Fibroblast of pulmonary artery (primary cell): ENCODE data around the gene CLOCK.

Experiments used
- DNase-seq: peaks from one replicate; pipeline ENCODE4 v3.0.0-alpha.2; 2010; ENCODE audit warnings: low read depth
- H3K4me3 ChIP-seq: replicated peaks from 2 replicates; pipeline ENCODE4 v1.5.1; 2011; ENCODE audit warnings: low read depth, mild to moderate bottlenecking, control low read depth, low read length, moderate library complexity
- TF ChIP-seq, protein P1 (sequence below): IDR thresholded peaks from 2 replicates; pipeline ENCODE4 v1.5.1; 2011; ENCODE audit warnings: mild to moderate bottlenecking, control low read depth, low read length, inconsistent platforms; ENCODE audit errors: missing control alignments

The CLOCK gene

DNA sequence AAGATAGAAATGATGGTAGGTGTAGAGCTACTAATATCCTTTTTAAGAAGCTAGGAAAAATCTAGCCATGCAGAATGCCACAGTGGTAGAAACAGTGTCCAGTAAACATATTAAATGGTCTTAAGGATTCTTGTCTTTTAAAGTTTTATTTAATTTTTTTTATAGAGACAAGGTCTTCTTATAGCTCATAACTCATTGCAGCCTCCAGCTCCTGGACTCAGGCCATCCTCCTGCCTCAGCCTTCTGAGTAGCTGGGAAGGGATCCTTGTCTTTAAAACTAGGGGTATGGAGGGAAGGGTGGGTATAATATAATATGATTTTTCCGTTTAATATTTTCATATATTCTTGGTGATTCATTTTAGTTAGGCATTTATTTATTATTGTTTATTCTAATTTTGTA is 147.1 kb downstream of the CLOCK start:
- H3K4me3 ChIP-seq = peak overlapping the region; percentile 78
- no peak for DNase-seq
- TF ChIP-seq, protein P1, sequence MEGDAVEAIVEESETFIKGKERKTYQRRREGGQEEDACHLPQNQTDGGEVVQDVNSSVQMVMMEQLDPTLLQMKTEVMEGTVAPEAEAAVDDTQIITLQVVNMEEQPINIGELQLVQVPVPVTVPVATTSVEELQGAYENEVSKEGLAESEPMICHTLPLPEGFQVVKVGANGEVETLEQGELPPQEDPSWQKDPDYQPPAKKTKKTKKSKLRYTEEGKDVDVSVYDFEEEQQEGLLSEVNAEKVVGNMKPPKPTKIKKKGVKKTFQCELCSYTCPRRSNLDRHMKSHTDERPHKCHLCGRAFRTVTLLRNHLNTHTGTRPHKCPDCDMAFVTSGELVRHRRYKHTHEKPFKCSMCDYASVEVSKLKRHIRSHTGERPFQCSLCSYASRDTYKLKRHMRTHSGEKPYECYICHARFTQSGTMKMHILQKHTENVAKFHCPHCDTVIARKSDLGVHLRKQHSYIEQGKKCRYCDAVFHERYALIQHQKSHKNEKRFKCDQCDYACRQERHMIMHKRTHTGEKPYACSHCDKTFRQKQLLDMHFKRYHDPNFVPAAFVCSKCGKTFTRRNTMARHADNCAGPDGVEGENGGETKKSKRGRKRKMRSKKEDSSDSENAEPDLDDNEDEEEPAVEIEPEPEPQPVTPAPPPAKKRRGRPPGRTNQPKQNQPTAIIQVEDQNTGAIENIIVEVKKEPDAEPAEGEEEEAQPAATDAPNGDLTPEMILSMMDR = no peak

DNA sequence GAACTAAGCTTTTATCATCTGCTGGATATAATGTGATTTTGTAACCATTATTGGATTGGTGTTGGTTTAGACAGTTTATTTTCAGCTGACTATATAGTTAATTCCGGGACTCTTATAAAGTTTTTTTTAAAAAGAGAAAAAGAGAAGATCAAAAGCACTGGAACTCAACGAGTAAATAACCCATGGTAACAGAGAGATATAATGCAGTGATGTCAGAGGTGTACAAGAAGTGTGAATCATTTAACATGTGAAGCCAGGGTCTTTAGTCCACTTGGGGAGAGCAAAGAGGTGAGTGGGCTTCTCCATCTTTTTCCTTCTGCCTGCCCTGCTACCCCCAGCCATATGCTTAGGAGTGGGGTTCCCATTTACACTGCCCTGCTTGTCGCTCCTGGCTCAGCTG is 147.7 kb downstream of the CLOCK start:
- H3K4me3 ChIP-seq = peak overlapping the region; percentile 78
- TF ChIP-seq, protein P1 = no peak
- peak; percentile 24 for DNase-seq

DNA sequence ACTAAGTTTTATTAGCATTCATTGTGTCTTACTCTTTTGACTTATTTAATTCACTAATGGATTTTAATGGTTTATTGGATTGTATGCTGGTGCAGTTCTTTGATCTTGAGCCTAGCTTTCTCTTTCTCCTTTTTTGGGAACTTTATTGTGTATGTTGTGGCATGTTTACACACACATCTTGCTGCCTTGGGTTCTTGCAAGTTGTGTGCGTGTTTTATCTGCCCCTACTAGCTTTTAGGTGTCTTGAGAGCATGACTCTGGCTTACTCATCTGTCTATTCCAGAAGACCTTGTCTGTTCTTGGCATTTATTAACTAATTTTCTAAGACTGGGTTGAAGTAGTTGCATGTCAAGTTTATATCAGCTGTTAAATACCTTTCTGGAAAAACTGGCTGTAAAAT is 148.2 kb downstream of the CLOCK start:
- peak overlapping the region; percentile 78 for H3K4me3 ChIP-seq
- peak; percentile 49 for DNase-seq
- TF ChIP-seq, protein P1 = no peak

DNA sequence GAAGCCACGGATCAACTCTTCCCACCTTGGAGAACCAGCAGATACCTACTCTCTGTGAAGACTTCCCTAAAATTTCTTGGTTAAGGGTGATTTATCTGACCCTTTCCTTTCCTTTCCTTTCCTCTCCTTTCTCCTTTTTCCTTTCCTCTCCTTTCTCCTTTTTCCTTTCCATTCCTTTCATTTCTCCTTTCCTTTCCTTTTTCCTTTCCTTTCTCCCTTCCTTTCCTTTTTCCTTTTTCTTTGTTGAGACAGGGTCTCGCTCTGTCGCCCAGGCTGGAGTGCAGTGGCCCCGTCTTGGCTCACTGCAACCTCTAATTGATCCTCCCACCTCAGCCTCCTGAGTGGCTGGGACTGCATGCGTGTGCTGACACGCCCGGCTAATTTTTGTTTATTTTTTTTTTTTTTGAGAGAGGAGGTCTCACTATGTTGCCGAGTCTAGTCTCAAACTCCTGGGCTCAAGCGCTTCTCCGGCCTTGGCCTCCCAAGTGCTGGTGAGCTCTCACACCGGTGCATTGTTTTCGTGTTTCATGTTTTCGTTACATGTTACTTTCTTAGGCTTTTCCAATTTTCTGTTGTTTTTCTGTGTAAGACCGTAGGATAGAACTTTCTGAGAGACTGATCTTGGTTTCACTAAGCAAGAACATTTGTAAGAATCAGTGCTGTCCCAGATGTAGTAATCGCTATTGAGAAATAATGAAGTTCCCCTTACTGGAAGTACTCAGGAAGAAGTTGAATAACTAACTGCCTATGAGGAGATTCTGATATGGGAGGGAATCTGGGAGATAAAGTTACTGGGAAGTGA is 149.0 kb downstream of the CLOCK start:
- H3K4me3 ChIP-seq = peak overlapping the region; percentile 78
- TF ChIP-seq, protein P1 = no peak
- DNase-seq = peak; percentile 91

DNA sequence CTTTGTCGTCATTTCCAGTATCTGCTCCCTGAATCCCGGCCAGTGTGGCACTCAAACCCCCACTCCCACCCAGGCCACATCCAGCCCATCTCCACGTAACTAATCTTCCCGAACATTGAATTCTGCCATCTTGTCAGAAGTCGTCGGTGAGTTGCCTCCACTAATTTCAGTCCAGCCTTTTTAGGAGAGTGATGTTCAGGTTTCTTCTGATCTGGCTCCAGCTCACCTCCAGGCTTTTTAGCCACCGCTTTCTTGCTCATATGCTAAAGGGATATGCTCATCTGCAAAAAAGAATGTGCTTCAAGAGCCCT is 149.6 kb downstream of the CLOCK start:
- TF ChIP-seq, protein P1 = no peak
- peak overlapping the region; percentile 78 for H3K4me3 ChIP-seq
- DNase-seq = peak; percentile 72

DNA sequence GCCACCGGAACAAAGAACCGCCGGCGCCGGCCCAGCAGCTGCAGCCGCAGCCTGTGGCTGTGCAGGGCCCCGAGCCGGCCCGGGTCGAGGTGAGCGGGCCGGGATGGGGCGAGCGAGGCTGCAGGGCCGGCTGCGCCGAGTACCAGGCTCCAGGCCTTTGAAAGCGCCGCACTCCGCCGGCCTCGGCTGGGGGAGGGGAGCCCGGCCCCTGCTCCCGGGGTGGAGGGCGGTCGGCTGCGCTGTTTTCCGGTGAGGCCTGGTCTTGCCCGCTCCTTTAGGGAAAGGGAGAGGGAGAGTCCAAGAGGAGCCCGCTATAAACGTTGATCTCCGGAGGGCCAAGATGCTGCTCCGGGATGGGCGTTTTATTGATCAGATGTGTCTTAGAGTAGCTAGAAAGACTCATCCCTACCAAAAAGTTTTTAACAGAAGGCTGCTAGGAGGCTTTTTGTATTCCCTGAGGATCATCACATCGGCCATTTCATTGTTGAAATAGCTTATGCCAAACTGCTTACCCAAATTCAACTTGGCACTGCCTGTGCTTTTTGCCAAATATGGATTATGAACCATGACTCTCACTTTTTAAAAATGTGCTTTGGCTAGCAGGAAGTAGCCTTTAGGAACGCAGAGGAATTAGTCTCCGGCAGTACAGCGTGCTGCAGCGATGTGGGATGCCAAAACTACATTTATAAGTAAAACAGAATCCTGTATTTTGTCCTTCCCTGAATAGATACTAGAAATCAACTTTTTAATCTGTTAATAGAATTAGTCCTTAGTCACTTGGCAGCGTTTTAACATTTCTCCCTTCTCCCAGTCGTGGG is 150.2 kb downstream of the CLOCK start:
- DNase-seq = peak; percentile 59
- TF ChIP-seq, protein P1 = no peak
- peak overlapping the region; percentile 78 for H3K4me3 ChIP-seq
